Measurements from ENCODE around the gene TMEM263. TPM values are rescaled to one million over a fixed set of nuclear protein-coding genes. Genes with fewer than 3 reads are reported as not detected.
"Not testable (repeated sequence)": the region's sequence is repeated elsewhere in the genome, so short reads cannot be mapped to it uniquely, and the experiment has no call there.

Gene TMEM263
- total and polyA plus RNA-seq, 2 of the 13 experiments (the other 11 are each of a cell fraction or from before 2014, with no cell fraction given), result 25.9 to 58.6 TPM

DNA sequence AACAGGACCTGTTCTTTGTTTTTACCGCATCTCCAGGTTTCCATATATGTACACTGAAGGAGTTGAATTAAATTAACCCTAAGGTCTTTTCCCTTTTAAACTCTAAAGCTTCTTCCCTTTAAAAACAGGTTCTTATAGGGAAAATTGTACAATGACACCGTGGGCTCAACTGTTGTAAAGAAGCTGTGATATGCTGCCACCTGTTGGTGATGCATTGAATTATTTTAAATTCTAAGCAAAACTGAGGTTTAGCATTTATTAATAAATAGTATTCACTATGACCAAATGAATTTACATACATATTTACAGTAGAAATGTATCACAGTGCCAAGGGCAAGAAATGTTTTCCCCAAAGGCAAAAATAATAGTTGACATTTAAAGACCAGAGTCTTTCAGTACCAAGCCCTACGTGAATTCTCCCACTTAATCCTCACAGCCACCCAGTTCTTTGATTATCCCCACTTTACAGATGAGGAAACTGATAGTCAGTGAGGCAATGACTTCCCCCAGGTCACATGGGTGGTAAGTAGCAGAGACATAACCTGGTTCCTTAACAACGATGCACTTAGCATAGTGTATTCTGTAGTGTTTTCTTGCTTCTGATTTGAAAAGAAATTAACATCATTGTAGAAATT lies 35.7 kb upstream of the TMEM263 start (continued):
- no peak for TF ChIP-seq ZNF142 (CRISPR knock-in tag; IDR thresholded peaks at IDR 0.05)

DNA sequence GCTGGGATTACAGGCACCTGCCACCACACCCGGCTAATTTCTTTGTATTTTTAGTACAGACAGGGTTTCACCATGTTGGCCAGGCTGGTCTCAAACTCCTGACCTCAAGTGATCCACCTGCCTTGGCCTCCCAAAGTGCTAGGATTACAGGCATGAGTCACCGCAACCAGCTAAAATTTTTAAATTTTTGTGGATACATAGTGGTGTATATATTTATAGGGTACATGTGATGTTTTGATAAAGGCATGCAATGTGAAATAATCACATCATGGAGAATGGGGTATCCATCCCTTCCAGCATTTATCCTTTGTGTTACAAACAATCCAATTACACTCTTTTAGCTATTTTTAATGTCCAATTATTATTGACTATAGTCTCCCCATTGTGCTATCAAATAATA lies 33.7 kb upstream of the TMEM263 start:
- H3K9ac ChIP-seq (ENCODE audit: insufficient read depth, low read depth, low read length); FAIRE-seq; H3K36me3 ChIP-seq (replicated peaks in 1 of 2; ENCODE audit: control insufficient read depth in 1 of 2, insufficient read depth in 2 of 2, low read length in 2 of 2); H3K27ac ChIP-seq (ENCODE audit: extremely low read length, insufficient read depth, low read length); H4K20me1 ChIP-seq (ENCODE audit: insufficient read depth, low read length); H3K9me3 ChIP-seq (ENCODE audit: low read length); ATAC-seq; CTCF ChIA-PET (ENCODE audit: low intra/inter-chr PET ratio, low total read pairs); H2AFZ ChIP-seq (ENCODE audit: low read length); H3K79me2 ChIP-seq (ENCODE audit: insufficient read depth, low read length); H3K4me2 ChIP-seq (ENCODE audit: low read depth, low read length); POLR2A ChIA-PET; H3K4me1 ChIP-seq (ENCODE audit: insufficient read depth, low read length); BruUV-seq (replicated peaks); DNase-seq (ENCODE audit: low spot score); in situ Hi-C loops (cut with HindIII; ENCODE audit: extremely low pct_ligation_motif_present, low pct_unique_long_range_greater_than_20kb); H3K4me3 ChIP-seq (replicated peaks in 1 of 3; ENCODE audit: insufficient read depth in 1 of 3, low read depth in 2 of 3, low read length in 3 of 3); H3K27me3 ChIP-seq (ENCODE audit: control insufficient read depth in 1 of 2, insufficient read depth in 2 of 2, low read length in 2 of 2): not testable (repeated sequence)
- WGBS (ENCODE audit: low lambda C conversion rate), result 10% methylated on average over 2 of the region's 2 CpGs
- intact Hi-C loops (cut with micrococcal nuclease; ENCODE audit: unreplicated experiment), result loop anchor here (2.0 to 5.0 kb wide), 3 partner anchors 81 to 695 kb away; no protein-coding TSS in a partner anchor

GRCh38 chr12:106923594-106923993 lies 32.1 kb upstream of the TMEM263 start:
- H3K79me2 ChIP-seq (ENCODE audit: insufficient read depth, low read length); H3K27ac ChIP-seq (ENCODE audit: extremely low read length, insufficient read depth, low read length); H4K20me1 ChIP-seq (ENCODE audit: insufficient read depth, low read length); ATAC-seq; H3K27me3 ChIP-seq (ENCODE audit: control insufficient read depth in 1 of 2, insufficient read depth in 2 of 2, low read length in 2 of 2); CTCF ChIA-PET (ENCODE audit: low intra/inter-chr PET ratio, low total read pairs); POLR2A ChIA-PET; BruUV-seq (replicated peaks); H3K4me1 ChIP-seq (ENCODE audit: insufficient read depth, low read length); H3K36me3 ChIP-seq (replicated peaks in 1 of 2; ENCODE audit: control insufficient read depth in 1 of 2, insufficient read depth in 2 of 2, low read length in 2 of 2); H3K4me3 ChIP-seq (replicated peaks in 1 of 3; ENCODE audit: insufficient read depth in 1 of 3, low read depth in 2 of 3, low read length in 3 of 3); H3K9ac ChIP-seq (ENCODE audit: insufficient read depth, low read depth, low read length); H3K4me2 ChIP-seq (ENCODE audit: low read depth, low read length); DNase-seq (ENCODE audit: low spot score); in situ Hi-C loops (cut with HindIII; ENCODE audit: extremely low pct_ligation_motif_present, low pct_unique_long_range_greater_than_20kb); H2AFZ ChIP-seq (ENCODE audit: low read length); H3K9me3 ChIP-seq (ENCODE audit: low read length); FAIRE-seq: not testable (repeated sequence)
- WGBS (ENCODE audit: low lambda C conversion rate), result 16% methylated on average over 2 of the region's 2 CpGs
- intact Hi-C loops (cut with micrococcal nuclease; ENCODE audit: unreplicated experiment), result loop anchor here (5.0 kb wide), 2 partner anchors 406 to 696 kb away; no protein-coding TSS in a partner anchor
